Measurements from ENCODE around the gene NEMP2.

The NEMP2 gene

DNA sequence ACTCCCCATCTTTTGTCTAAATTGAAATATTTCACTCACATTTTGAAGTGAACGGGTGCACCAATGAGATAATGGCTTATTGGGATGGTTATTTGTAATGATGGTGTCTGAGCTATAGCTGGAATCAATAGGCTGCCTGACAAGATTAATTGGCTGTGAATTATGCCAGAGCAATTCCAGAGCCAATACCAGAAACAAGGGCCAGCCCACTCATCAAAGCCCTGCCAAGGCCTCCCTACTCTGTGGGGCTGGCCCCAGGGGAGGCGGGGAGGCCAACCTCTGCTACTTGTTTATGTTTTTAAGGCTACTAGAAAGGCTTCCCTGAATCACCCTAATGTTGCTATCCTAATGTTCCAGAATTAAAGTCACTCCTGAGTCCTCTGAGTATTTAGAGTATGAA is 29.1 kb upstream of the NEMP2 start:
- H3K4me3 ChIP-seq (ENCODE audit: low read length): no peak overlapping the region
- H3K27ac ChIP-seq (ENCODE audit: low read depth, low read length): no peak overlapping the region
- peaks cover 4% of the 10 kb centered on the region; the same call in 1 of the 2 replicates for H3K9me3 ChIP-seq (ENCODE audit: control insufficient read depth, insufficient read depth, low read length)
- TF ChIP-seq CTCF (IDR thresholded peaks at IDR 0.05; ENCODE audit: low read depth, low read length, poor library complexity, severe bottlenecking) (no peak), EZH2phosphoT487 (IDR thresholded peaks at IDR 0.05; ENCODE audit: borderline replicate concordance, low read length) (no peak)
- no peaks in the 10 kb centered on the region for H3F3A ChIP-seq (ENCODE audit: control insufficient read depth, insufficient read depth)
- H3K4me2 ChIP-seq (ENCODE audit: low read length): no peak overlapping the region
- no peaks in the 10 kb centered on the region for H3K4me1 ChIP-seq (ENCODE audit: control insufficient read depth, low read length)
- H3K9me2 ChIP-seq (replicated peaks; ENCODE audit: control insufficient read depth, low read length): no peaks in the 10 kb centered on the region
- no peaks in the 10 kb centered on the region for H3K79me2 ChIP-seq (ENCODE audit: control insufficient read depth, low read length)
- no peaks in the 10 kb centered on the region; the same call in 1 of the 2 replicates for H3K36me3 ChIP-seq (ENCODE audit: control insufficient read depth, low read length)
- no peaks in the 10 kb centered on the region for H3K27me3 ChIP-seq (ENCODE audit: control insufficient read depth, low read length)
- H4K20me1 ChIP-seq (ENCODE audit: control insufficient read depth, insufficient read depth, low read depth, low read length): no peaks in the 10 kb centered on the region

DNA sequence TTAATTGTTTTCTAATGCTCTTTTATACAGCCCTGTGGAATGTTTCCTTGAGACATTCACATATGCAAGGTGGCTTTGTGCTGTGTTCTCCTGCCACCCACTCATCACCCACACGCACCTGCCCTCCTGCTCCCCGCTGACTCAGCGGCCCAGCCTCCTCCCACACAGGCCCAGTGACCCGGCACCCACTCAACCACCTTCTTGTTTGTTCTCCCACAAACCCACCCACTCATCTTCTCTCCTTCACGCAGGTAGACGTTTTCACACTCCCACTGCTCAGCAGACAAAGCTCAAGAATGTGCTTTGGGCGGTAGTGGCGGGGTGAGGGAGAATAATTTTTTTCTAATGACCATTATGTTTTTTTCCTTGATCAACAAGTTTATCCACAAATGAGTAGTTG is 28.6 kb upstream of the NEMP2 start:
- Histone ChIP-seq H3F3A (ENCODE audit: control insufficient read depth, insufficient read depth) (no peaks in the 10 kb centered on the region), H3K4me2 (ENCODE audit: low read length) (no peak overlapping the region), H3K27me3 (ENCODE audit: control insufficient read depth, low read length) (no peaks in the 10 kb centered on the region), H3K27ac (ENCODE audit: low read depth, low read length) (no peak overlapping the region), H3K36me3 (ENCODE audit: control insufficient read depth, low read length) (no peaks in the 10 kb centered on the region; the same call in 1 of the 2 replicates), H3K4me3 (ENCODE audit: low read length) (no peak overlapping the region), H3K79me2 (ENCODE audit: control insufficient read depth, low read length) (no peaks in the 10 kb centered on the region), H3K9me3 (ENCODE audit: control insufficient read depth, insufficient read depth, low read length) (peaks cover 4% of the 10 kb centered on the region; the same call in 1 of the 2 replicates), H3K9me2 (replicated peaks; ENCODE audit: control insufficient read depth, low read length) (no peaks in the 10 kb centered on the region), H3K4me1 (ENCODE audit: control insufficient read depth, low read length) (no peaks in the 10 kb centered on the region), H4K20me1 (ENCODE audit: control insufficient read depth, insufficient read depth, low read depth, low read length) (no peaks in the 10 kb centered on the region)
- TF ChIP-seq EZH2phosphoT487 (IDR thresholded peaks at IDR 0.05; ENCODE audit: borderline replicate concordance, low read length) (no peak), CTCF (IDR thresholded peaks at IDR 0.05; ENCODE audit: low read depth, low read length, poor library complexity, severe bottlenecking) (no peak)

- Histone ChIP-seq H4K20me1 (ENCODE audit: control insufficient read depth, insufficient read depth, low read depth, low read length) (no peaks in the 10 kb centered on the region), H3K4me2 (ENCODE audit: low read length) (no peak overlapping the region), H3K9me2 (replicated peaks; ENCODE audit: control insufficient read depth, low read length) (no peaks in the 10 kb centered on the region), H3K36me3 (ENCODE audit: control insufficient read depth, low read length) (no peaks in the 10 kb centered on the region), H3K4me3 (ENCODE audit: low read length) (no peak overlapping the region), H3K4me1 (ENCODE audit: control insufficient read depth, low read length) (no peaks in the 10 kb centered on the region), H3K79me2 (ENCODE audit: control insufficient read depth, low read length) (no peaks in the 10 kb centered on the region), H3K27ac (ENCODE audit: low read depth, low read length) (no peak overlapping the region), H3K27me3 (ENCODE audit: control insufficient read depth, low read length) (no peaks in the 10 kb centered on the region), H3K9me3 (ENCODE audit: control insufficient read depth, insufficient read depth, low read length) (peaks cover under 1% of the 10 kb centered on the region; the same call in 1 of the 2 replicates), H3F3A (ENCODE audit: control insufficient read depth, insufficient read depth) (no peaks in the 10 kb centered on the region)
- TF ChIP-seq EZH2phosphoT487 (IDR thresholded peaks at IDR 0.05; ENCODE audit: borderline replicate concordance, low read length): no peak
- no peak for TF ChIP-seq CTCF (IDR thresholded peaks at IDR 0.05; ENCODE audit: low read depth, low read length, poor library complexity, severe bottlenecking)
Measured at GRCh38 chr2:190562121-190562520, 27.6 kb upstream of the NEMP2 start.

Measured in DOHH2 (cell line).